GM12878 (cell line): ENCODE measurements around the gene CCNB1IP1. TPM values are rescaled to one million over a fixed set of nuclear protein-coding genes. Genes with fewer than 3 reads are reported as not detected.

ENCODE experiments used
- ATAC-seq: fragments of 200-7000 bp; cut with Tn5 transposase; 3 replicates; pipeline ENCODE4 v1.9.1; 2020; ENCODE audit warnings: mild to moderate bottlenecking, moderate library complexity
- BruUV-seq: library from RNA; stranded (reverse); fragments of 400-500 nt; replicated peaks from 2 replicates; lab custom pipeline; 2021; lab: Mats Ljungman, UMichigan
- CTCF ChIA-PET: fragments of 300-600 bp; sonication (Branson Sonifier 250); formaldehyde crosslinking; extraction: SDS; loops from one replicate; lab custom pipeline; 2021; ENCODE audit warnings: inconsistent platforms; lab: Yijun Ruan, JAX
- POLR2A ChIA-PET: fragments of 350-600 bp; formaldehyde crosslinking; extraction: SDS; loops from one replicate; lab custom pipeline; 2021; ENCODE audit warnings: inconsistent platforms; lab: Charles Lee
- RAD21 ChIA-PET: fragments of 300-600 bp; sonication (Branson Sonifier 250); formaldehyde crosslinking; loops from one replicate; lab custom pipeline; 2023; ENCODE audit warnings: antibody characterized with exemption; ENCODE audit not compliant: unreplicated experiment; lab: Charles Lee
- SMC1A ChIA-PET: fragments of 300-600 bp; sonication (Branson Sonifier 250); formaldehyde crosslinking; loops from one replicate; lab custom pipeline; 2023; ENCODE audit not compliant: unreplicated experiment, uncharacterized antibody; lab: Charles Lee
- DNase-seq: peaks from one replicate; pipeline ENCODE4 v3.0.0-alpha.2; 2011; ENCODE audit warnings: low read depth, low spot score
- FAIRE-seq: peaks from 3 replicates; lab custom pipeline; 2011; peaks lifted over from hg19 to GRCh38; lab: Jason Lieb, UNC
- H2AFZ ChIP-seq: 2 replicates; pipeline ENCODE4 v1.6.0; 2011; ENCODE audit warnings: low read depth, low read length, control low read depth; ENCODE audit not compliant: control insufficient read depth
- H3K27ac ChIP-seq: 2 replicates; pipeline ENCODE4 v1.5.1; 2011; ENCODE audit warnings: control low read depth; ENCODE audit not compliant: control insufficient read depth, insufficient read depth
- H3K27me3 ChIP-seq, 2 experiments: replicated peaks in 1 of 2; 2 replicates each; pipeline versions ENCODE4 v1.6.0 to v1.6.1; 2011; ENCODE audit warnings: low read length in 1 of 2; ENCODE audit not compliant: control insufficient read depth in 2 of 2, insufficient read depth in 2 of 2
- H3K36me3 ChIP-seq, 2 experiments: 2 replicates each; pipeline ENCODE4 v1.5.1; 2011; ENCODE audit warnings: low read length in 1 of 2; ENCODE audit not compliant: control insufficient read depth in 2 of 2, insufficient read depth in 2 of 2
- H3K4me1 ChIP-seq: 2 replicates; pipeline ENCODE4 v1.6.1; 2011; ENCODE audit warnings: mild to moderate bottlenecking, low read length, moderate library complexity, mixed read lengths; ENCODE audit not compliant: control insufficient read depth, insufficient read depth
- H3K4me2 ChIP-seq: 2 replicates; pipeline ENCODE4 v1.6.0; 2011; ENCODE audit warnings: control low read depth; ENCODE audit not compliant: control insufficient read depth, insufficient read depth
- H3K4me3 ChIP-seq: fragments of 200-600 bp; sonication (generic); 2 replicates; pipeline ENCODE4 v1.5.1; 2016
- H3K79me2 ChIP-seq: 2 replicates; pipeline ENCODE4 v1.6.0; 2011; ENCODE audit warnings: low read length; ENCODE audit not compliant: control insufficient read depth, insufficient read depth
- H3K9ac ChIP-seq: 2 replicates; pipeline ENCODE4 v1.8.0; 2011; ENCODE audit warnings: low read length, control low read depth, mixed read lengths; ENCODE audit not compliant: control insufficient read depth, insufficient read depth
- H3K9me3 ChIP-seq: replicated peaks from 3 replicates; pipeline ENCODE4 v1.5.1; 2011; ENCODE audit warnings: mild to moderate bottlenecking, low read length; ENCODE audit not compliant: control insufficient read depth, insufficient read depth
- H4K20me1 ChIP-seq: 2 replicates; pipeline ENCODE4 v1.6.0; 2011; ENCODE audit not compliant: control insufficient read depth, insufficient read depth
- ASH2L ChIP-seq: fragments of 300-600, 200-600 bp; sonication (generic); IDR thresholded peaks from 2 replicates; pipeline ENCODE4 v1.6.1; 2017; ENCODE audit warnings: low read depth, mild to moderate bottlenecking, borderline replicate concordance
- BCL3 ChIP-seq: IDR thresholded peaks from 2 replicates; pipeline ENCODE4 v1.6.1; 2011; ENCODE audit warnings: borderline replicate concordance, low read depth, mild to moderate bottlenecking, moderate library complexity, low read length; ENCODE audit not compliant: insufficient read depth, poor library complexity, severe bottlenecking
- E2F8 ChIP-seq: fragments of 450-650 bp; IDR thresholded peaks from 2 replicates; pipeline ENCODE4 v1.6.1; 2018; ENCODE audit warnings: mild to moderate bottlenecking, low read depth, moderate library complexity; ENCODE audit not compliant: partially characterized antibody
- IKZF1 ChIP-seq: fragments of 450-650 bp; conservative IDR thresholded peaks from 2 replicates; pipeline ENCODE4 v1.6.1; 2017; ENCODE audit warnings: antibody characterized with exemption, mild to moderate bottlenecking
- KLF5 ChIP-seq: fragments of 450-650 bp; IDR thresholded peaks from 2 replicates; pipeline ENCODE4 v1.6.1; 2014; ENCODE audit warnings: mild to moderate bottlenecking; ENCODE audit not compliant: partially characterized antibody
- PAX5 ChIP-seq: IDR thresholded peaks from 2 replicates; pipeline ENCODE4 v1.6.1; 2011; ENCODE audit warnings: low read depth, low read length, borderline replicate concordance
- PRDM15 ChIP-seq: fragments of 450-650 bp; formaldehyde crosslinking; IDR thresholded peaks from 2 replicates; pipeline ENCODE4 v1.4.0; 2020; ENCODE audit warnings: mild to moderate bottlenecking, moderate library complexity
- SIX5 ChIP-seq: IDR thresholded peaks from 2 replicates; pipeline ENCODE4 v1.6.1; 2011; ENCODE audit warnings: mild to moderate bottlenecking, low read depth, low read length, moderate library complexity; ENCODE audit not compliant: severe bottlenecking
- TCF12 ChIP-seq: IDR thresholded peaks from 2 replicates; pipeline ENCODE4 v1.6.1; 2011; ENCODE audit warnings: low read depth, mild to moderate bottlenecking, low read length
- USF2 ChIP-seq: IDR thresholded peaks from 2 replicates; pipeline ENCODE4 v1.6.1; 2011; ENCODE audit warnings: low read depth, low read length, improper control_type of control experiment, borderline replicate concordance
- ZBTB4 ChIP-seq: fragments of 450-650 bp; formaldehyde crosslinking; IDR thresholded peaks from 2 replicates; pipeline ENCODE4 v1.4.0; 2022; ENCODE audit warnings: mild to moderate bottlenecking, moderate library complexity
- WGBS: methylation state at CpG from one replicate; pipeline ENCODE4 v1.1.6; 2016; ENCODE audit warnings: low lambda C conversion rate; ENCODE audit not compliant: insufficient replicate concordance, insufficient coverage; ENCODE audit errors: missing lambda C conversion rate; 5-methylcytosine and 5-hydroxymethylcytosine counted together
- in situ Hi-C: fragments of 300-500 bp; cut with MboI; formaldehyde crosslinking; loops from 9 replicates; pipeline ENCODE4 v1.14.3; 2018; ENCODE audit warnings: mixed read lengths
- intact Hi-C: fragments of 100-400 bp; cut with micrococcal nuclease; formaldehyde crosslinking; loops from one replicate; pipeline ENCODE4 v1.14.2; 2022; ENCODE audit not compliant: unreplicated experiment
- polyA plus RNA-seq, 11 experiments: library from polyadenylated mRNA; depleted of rRNA in 4 of 11; unstranded in 6 of 11; stranded (reverse) in 5 of 11; fragments of >200 nt; fragmentation: Nextera tagmentation in 4 of 11; fragmentation: Illumina TruSeq in 1 of 11; extraction: Ambion mirVana in 4 of 11; extraction: Trizol in 1 of 11; gene quantifications; 1 replicate in 1 of 11; 2 replicates in 10 of 11; pipeline versions ENCODE4 v1.2.1 to v1.2.3, GENCODE V29; 2011 to 2016; ENCODE audit warnings: inconsistent platforms in 2 of 11, missing spikeins in 2 of 11, low read depth in 1 of 11
- total RNA-seq, 4 experiments: library from RNA; depleted of rRNA in 3 of 4; stranded (reverse); fragments of >200 nt in 3 of 4; fragmentation: Illumina TruSeq in 1 of 4; extraction: Trizol in 1 of 4; gene quantifications; 2 replicates each; pipeline versions ENCODE4 v1.2.1 to v1.2.3, GENCODE V29; 2013 to 2021

Gene CCNB1IP1
- total and polyA plus RNA-seq, 10 of the 15 experiments (the other 5 are each of a cell fraction or from before 2014, with no cell fraction given) = 20.4 to 165 (median 86.5) TPM

GRCh38 chr14:20317720-20318119, 15.4 kb downstream of the CCNB1IP1 start:
- Histone ChIP-seq H3K27me3 (no peaks in the 10 kb centered on the region), H3K4me2 (no peak overlapping the region), H3K27ac (no peak overlapping the region), H3K9me3 (no peaks in the 10 kb centered on the region), H3K79me2 (no peaks in the 10 kb centered on the region), H3K36me3 (peaks cover 7 to 18% of the 10 kb centered on the region in 2 experiments), H2AFZ (no peak overlapping the region), H4K20me1 (no peaks in the 10 kb centered on the region), H3K4me3 (no peak overlapping the region), H3K9ac (no peak overlapping the region), H3K4me1 (no peaks in the 10 kb centered on the region)
- no TSS peak for BruUV-seq
- intact Hi-C loops (no loop called here), in situ Hi-C loops (no loop called here)
- 98% methylated on average over 16 of the region's 16 CpGs for WGBS
- SMC1A ChIA-PET = interaction anchor here (1.1 to 1.5 kb wide), 2 partner anchors 10 to 291 kb away, joined by 3 to 5 read pairs; no protein-coding TSS in a partner anchor
- POLR2A ChIA-PET = no interaction called here
- FAIRE-seq = no peak
- no peak for ATAC-seq
- DNase-seq = no peak
- CTCF ChIA-PET = interaction anchor here (3.2 kb wide), 1 partner anchor 10 kb away, joined by 22 read pairs; no protein-coding TSS in a partner anchor
- RAD21 ChIA-PET = interaction anchor here (2.0 kb wide), 1 partner anchor 10 kb away, joined by 4 read pairs; no protein-coding TSS in a partner anchor
- no peak for TF ChIP-seq TCF12
- no peak for TF ChIP-seq USF2
- TF ChIP-seq PAX5 = no peak
- no peak for TF ChIP-seq ZBTB4 (CRISPR knock-in tag)
- no peak for TF ChIP-seq SIX5
- no peak for TF ChIP-seq KLF5
- TF ChIP-seq IKZF1 = no peak
- TF ChIP-seq ASH2L = no peak
- TF ChIP-seq E2F8 = no peak
- TF ChIP-seq PRDM15 = no peak
- no peak for TF ChIP-seq BCL3
